Trophoblast cell (in vitro differentiated cells and primary cell): Measurements from ENCODE around the gene GRAMD4.

Experiments
- DNase-seq, 2 donors: peaks; one replicate each; pipeline ENCODE4 v3.0.0-alpha.2; 2016
- H2AFZ ChIP-seq: 2 replicates; pipeline ENCODE4 v1.6.1; 2013; ENCODE audit warnings: low read length, moderate library complexity, mild to moderate bottlenecking; ENCODE audit not compliant: insufficient read depth, poor library complexity
- H2AK5ac ChIP-seq: 2 replicates; pipeline ENCODE4 v1.6.1; 2013; ENCODE audit warnings: mild to moderate bottlenecking, low read length
- H2BK120ac ChIP-seq: 2 replicates; pipeline ENCODE4 v1.6.1; 2013; ENCODE audit warnings: low read length, mild to moderate bottlenecking, moderate library complexity; ENCODE audit not compliant: insufficient read depth, poor library complexity
- H2BK12ac ChIP-seq: 2 replicates; pipeline ENCODE4 v1.6.1; 2013; ENCODE audit warnings: mild to moderate bottlenecking, low read length, moderate library complexity
- H2BK5ac ChIP-seq: 2 replicates; pipeline ENCODE4 v1.6.1; 2013; ENCODE audit warnings: low read length, low read depth, moderate library complexity, mild to moderate bottlenecking; ENCODE audit not compliant: poor library complexity
- H3K14ac ChIP-seq: 2 replicates; pipeline ENCODE4 v1.6.1; 2013; ENCODE audit warnings: mild to moderate bottlenecking, low read length
- H3K18ac ChIP-seq: 2 replicates; pipeline ENCODE4 v1.6.1; 2013; ENCODE audit warnings: mild to moderate bottlenecking, low read length
- H3K23ac ChIP-seq: 2 replicates; pipeline ENCODE4 v1.6.1; 2013; ENCODE audit warnings: low read length
- H3K27ac ChIP-seq: 2 replicates; pipeline ENCODE4 v1.5.1; 2013; ENCODE audit warnings: low read depth, mild to moderate bottlenecking, inconsistent platforms, low read length, moderate library complexity
- H3K27me3 ChIP-seq: 2 replicates; pipeline ENCODE4 v1.6.1; 2013; ENCODE audit warnings: inconsistent platforms, mild to moderate bottlenecking, low read length, moderate library complexity; ENCODE audit not compliant: insufficient read depth
- H3K36me3 ChIP-seq, 2 experiments: 1 replicate in 1 of 2; 2 replicates in 1 of 2; pipeline ENCODE4 v1.6.1; 2013; ENCODE audit warnings: low read length in 2 of 2, mild to moderate bottlenecking in 2 of 2, moderate library complexity in 1 of 2; ENCODE audit not compliant: insufficient read depth in 2 of 2, control insufficient read depth in 1 of 2
- H3K4ac ChIP-seq: 2 replicates; pipeline ENCODE4 v1.6.1; 2013; ENCODE audit warnings: low read depth, mild to moderate bottlenecking, low read length, moderate library complexity
- H3K4me1 ChIP-seq, 2 experiments: 1 replicate in 1 of 2; 2 replicates in 1 of 2; pipeline ENCODE4 v1.6.1; 2013; ENCODE audit warnings: low read length in 2 of 2, mild to moderate bottlenecking in 2 of 2, moderate library complexity in 1 of 2; ENCODE audit not compliant: insufficient read depth in 2 of 2, control insufficient read depth in 1 of 2
- H3K4me2 ChIP-seq: 2 replicates; pipeline ENCODE4 v1.6.1; 2013; ENCODE audit warnings: inconsistent platforms, mild to moderate bottlenecking, low read length, moderate library complexity
- H3K4me3 ChIP-seq: 2 replicates; pipeline ENCODE4 v1.5.1; 2013; ENCODE audit warnings: mild to moderate bottlenecking, low read depth, low read length, inconsistent platforms
- H3K79me1 ChIP-seq: one replicate; pipeline ENCODE4 v1.6.1; 2013; ENCODE audit warnings: low read length
- H3K79me2 ChIP-seq: 2 replicates; pipeline ENCODE4 v1.6.1; 2013; ENCODE audit warnings: low read length, mild to moderate bottlenecking; ENCODE audit not compliant: control insufficient read depth, insufficient read depth, poor library complexity
- H3K9ac ChIP-seq: 2 replicates; pipeline ENCODE4 v1.6.1; 2013; ENCODE audit warnings: mild to moderate bottlenecking, low read length
- H3K9me3 ChIP-seq: 2 replicates; pipeline ENCODE4 v1.6.1; 2013; ENCODE audit warnings: low read depth, mild to moderate bottlenecking, control low read depth, inconsistent platforms, low read length; ENCODE audit not compliant: insufficient read depth
- H4K12ac ChIP-seq: 2 replicates; pipeline ENCODE4 v1.6.1; 2013; ENCODE audit warnings: low read depth, mild to moderate bottlenecking, low read length, moderate library complexity
- H4K8ac ChIP-seq: 2 replicates; pipeline ENCODE4 v1.6.1; 2013; ENCODE audit warnings: low read depth, mild to moderate bottlenecking, low read length, moderate library complexity
- H4K91ac ChIP-seq: one replicate; pipeline ENCODE4 v1.6.1; 2013; ENCODE audit warnings: low read depth, mild to moderate bottlenecking, low read length, moderate library complexity
- WGBS: extraction: QIAGEN DNeasy Blood & Tissue Kit; methylation state at CpG from one replicate; pipeline ENCODE4 v1.1.7; 2013; ENCODE audit warnings: missing lambda C conversion rate; ENCODE audit not compliant: insufficient read length, insufficient coverage; ENCODE audit errors: extremely low coverage; 5-methylcytosine and 5-hydroxymethylcytosine counted together

The GRAMD4 gene

DNA sequence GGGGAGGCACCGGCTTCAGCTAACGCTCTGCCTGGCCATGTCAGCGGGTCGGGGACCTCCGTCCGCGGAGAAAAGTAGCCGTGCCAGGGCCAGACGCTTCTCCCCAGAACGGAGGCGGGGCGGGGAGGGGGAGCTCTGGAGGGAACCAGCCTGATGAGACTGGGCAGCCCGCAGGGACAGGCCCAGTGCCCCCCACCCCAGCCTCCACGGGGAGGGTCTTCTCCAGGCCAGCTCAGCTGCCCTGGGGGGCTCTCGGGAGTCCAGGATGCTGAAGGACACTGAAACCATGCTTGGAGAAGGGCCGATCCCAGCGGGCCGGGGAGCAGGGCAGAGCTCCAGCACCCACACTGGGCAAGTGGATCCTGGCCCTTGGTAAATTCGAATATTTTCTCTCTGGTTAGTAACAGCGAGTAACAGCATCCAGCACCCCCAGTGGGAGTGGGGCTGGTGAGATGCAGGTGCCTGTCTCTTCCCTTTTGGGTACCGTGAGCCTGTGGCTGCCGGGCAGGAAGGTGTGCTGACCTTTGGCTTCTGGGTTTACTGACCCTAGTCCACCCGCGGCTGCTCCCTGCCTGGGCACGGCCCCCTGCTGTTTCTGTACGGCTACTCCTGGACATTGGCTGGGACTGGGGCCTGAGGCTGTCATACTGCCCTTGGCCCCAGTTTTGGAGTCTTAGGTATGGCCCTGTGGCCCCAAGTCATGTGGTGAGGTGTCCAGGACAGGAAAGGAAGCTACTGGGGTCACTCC is 35.8 kb downstream of the GRAMD4 start:
- H3K79me1 ChIP-seq, result no peaks in the 10 kb centered on the region
- no CpG with 5 or more reads among the region's 26 CpGs for WGBS

DNA sequence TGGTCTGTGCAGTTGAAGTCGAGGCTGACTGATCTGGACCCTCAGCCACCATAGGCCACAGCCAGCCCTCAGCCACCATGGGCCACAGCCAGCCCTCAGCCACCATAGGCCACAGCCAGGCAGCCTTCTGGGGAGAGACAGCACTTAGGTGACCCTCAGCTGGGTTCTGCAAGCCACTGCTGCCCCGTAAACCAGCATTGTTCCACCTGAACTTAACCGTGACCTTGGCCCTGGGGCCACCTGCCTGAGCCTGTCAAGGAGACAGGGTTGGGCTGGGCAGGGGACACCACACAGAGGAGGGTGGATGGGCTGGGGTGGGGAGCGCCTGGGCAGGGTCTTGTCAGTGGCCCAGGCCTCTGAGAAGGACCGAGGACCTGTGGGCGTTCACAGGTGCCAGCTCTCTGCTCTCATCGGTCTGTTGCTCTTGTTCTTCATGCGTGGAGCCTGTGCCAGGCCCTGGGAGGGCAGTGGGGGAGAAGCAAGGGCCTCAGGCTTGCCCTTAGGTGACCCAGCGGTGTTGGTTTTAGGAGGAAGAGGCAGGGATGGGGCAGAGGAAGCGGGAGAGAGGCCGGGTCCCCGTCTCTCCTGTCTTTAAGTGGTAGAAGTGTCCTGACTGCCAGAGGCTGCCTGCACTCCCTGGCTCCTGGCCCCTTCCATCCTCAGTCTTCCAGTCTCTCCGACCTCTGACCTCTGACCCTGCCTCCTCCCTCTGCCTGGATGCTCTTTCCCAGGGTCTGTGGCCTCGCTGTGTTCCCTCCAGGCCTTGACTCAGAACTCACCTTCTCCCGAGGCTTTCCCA is 36.9 kb downstream of the GRAMD4 start:
- no peak overlapping the region for H3K4me2 ChIP-seq
- no peak overlapping the region for H3K4me3 ChIP-seq
- no CpG with 5 or more reads among the region's 15 CpGs for WGBS

More for the DNA sequence above, 35.8 kb downstream of the GRAMD4 start:
- Histone ChIP-seq H3K4me3 (no peak overlapping the region), H3K4me2 (no peak overlapping the region), H3K9ac (no peak overlapping the region), H4K91ac (no peak overlapping the region), H2AFZ (no peak overlapping the region), H3K4me1 (peaks cover 3 to 8% of the 10 kb centered on the region in 2 experiments), H3K4ac (no peak overlapping the region), H3K27me3 (no peaks in the 10 kb centered on the region), H4K12ac (no peak overlapping the region), H2BK5ac (no peak overlapping the region), H4K8ac (no peak overlapping the region), H2AK5ac (no peak overlapping the region), H3K36me3 (peaks cover 0 to 2% of the 10 kb centered on the region in 2 experiments), H3K9me3 (peaks cover 5% of the 10 kb centered on the region), H3K79me2 (no peaks in the 10 kb centered on the region), H2BK120ac (no peak overlapping the region), H3K23ac (no peak overlapping the region), H2BK12ac (no peak overlapping the region), H3K27ac (no peak overlapping the region), H3K14ac (no peak overlapping the region), H3K18ac (no peak overlapping the region)
- DNase-seq, result no peak

GRCh38 chr22:46657655-46657953 is 37.4 kb downstream of the GRAMD4 start:
- Histone ChIP-seq H4K12ac (no peak overlapping the region), H2BK120ac (no peak overlapping the region), H3K79me2 (no peaks in the 10 kb centered on the region), H3K18ac (no peak overlapping the region), H4K91ac (no peak overlapping the region), H3K23ac (no peak overlapping the region), H4K8ac (no peak overlapping the region), H3K4me3 (no peak overlapping the region), H3K14ac (no peak overlapping the region), H3K4me2 (no peak overlapping the region), H3K79me1 (no peaks in the 10 kb centered on the region), H3K9me3 (peaks cover 3% of the 10 kb centered on the region), H3K27me3 (no peaks in the 10 kb centered on the region), H3K4me1 (peaks cover 0 to 3% of the 10 kb centered on the region in 2 experiments), H2BK5ac (no peak overlapping the region), H3K4ac (no peak overlapping the region), H2AFZ (no peak overlapping the region), H3K36me3 (peaks cover 0 to 2% of the 10 kb centered on the region in 2 experiments), H3K27ac (no peak overlapping the region), H2AK5ac (no peak overlapping the region), H2BK12ac (no peak overlapping the region), H3K9ac (no peak overlapping the region)
- DNase-seq, result no peak
- WGBS, result no CpG with 5 or more reads among the region's 10 CpGs

More for the DNA sequence above, 36.9 kb downstream of the GRAMD4 start:
- no peak overlapping the region for H3K14ac ChIP-seq
- DNase-seq, result no peak
- no peak overlapping the region for H3K18ac ChIP-seq
- no peak overlapping the region for H2BK120ac ChIP-seq
- no peak overlapping the region for H4K8ac ChIP-seq
- peaks cover 3 to 5% of the 10 kb centered on the region in 2 experiments for H3K4me1 ChIP-seq
- H3K9me3 ChIP-seq, result peaks cover 3% of the 10 kb centered on the region
- no peak overlapping the region for H3K23ac ChIP-seq
- H3K36me3 ChIP-seq, result peaks cover 0 to 2% of the 10 kb centered on the region in 2 experiments
- H3K79me2 ChIP-seq, result no peaks in the 10 kb centered on the region
- no peaks in the 10 kb centered on the region for H3K27me3 ChIP-seq
- H3K9ac ChIP-seq, result no peak overlapping the region
- H3K27ac ChIP-seq, result no peak overlapping the region
- H3K79me1 ChIP-seq, result no peaks in the 10 kb centered on the region
- no peak overlapping the region for H4K12ac ChIP-seq
- H4K91ac ChIP-seq, result no peak overlapping the region
- H2AK5ac ChIP-seq, result no peak overlapping the region
- H3K4ac ChIP-seq, result no peak overlapping the region
- no peak overlapping the region for H2BK12ac ChIP-seq
- H2BK5ac ChIP-seq, result no peak overlapping the region
- no peak overlapping the region for H2AFZ ChIP-seq

GRCh38 chr22:46657996-46658947 is 38.1 kb downstream of the GRAMD4 start:
- Histone ChIP-seq H3K9ac (no peak overlapping the region), H4K8ac (no peak overlapping the region), H3K79me2 (no peaks in the 10 kb centered on the region), H3K14ac (no peak overlapping the region), H3K9me3 (peaks cover 3% of the 10 kb centered on the region), H3K79me1 (no peaks in the 10 kb centered on the region), H3K27ac (no peak overlapping the region), H4K12ac (no peak overlapping the region), H4K91ac (no peak overlapping the region), H2AFZ (no peak overlapping the region), H3K4me1 (peaks cover 2 to 9% of the 10 kb centered on the region in 2 experiments), H2BK5ac (no peak overlapping the region), H2BK120ac (no peak overlapping the region), H3K36me3 (peaks cover 0 to 2% of the 10 kb centered on the region in 2 experiments), H3K23ac (no peak overlapping the region), H2BK12ac (no peak overlapping the region), H3K4me2 (no peak overlapping the region), H3K27me3 (no peaks in the 10 kb centered on the region), H3K4me3 (no peak overlapping the region), H3K18ac (no peak overlapping the region), H3K4ac (no peak overlapping the region), H2AK5ac (no peak overlapping the region)
- WGBS, result no CpG with 5 or more reads among the region's 37 CpGs
- no peak for DNase-seq
